ENCODE results near the gene JADE1. TPM values are rescaled to one million over a fixed set of nuclear protein-coding genes. Genes with fewer than 3 reads are reported as not detected.

JADE1 gene
- total and polyA plus RNA-seq, 12 donors: 18.4 to 66.7 (median 37.7) TPM

GRCh38 chr4:128800701-128801284 is 8.7 kb upstream of the JADE1 start:
- 89 to 95% (median 94%) methylated on average over 3 of the region's 3 CpGs for WGBS, 4 donors
- no peak overlapping the region for H3K4me3 ChIP-seq
- H3K27me3 ChIP-seq: no peaks in the 10 kb centered on the region
- H3K9me3 ChIP-seq (replicated peaks in 1 of 3): no peaks in the 10 kb centered on the region
- no peak for DNase-seq
- intact Hi-C loops (cut with DNase I): loop anchor here in 1 of 2 donors (10.0 kb wide), 2 partner anchors 226 to 346 kb away; no protein-coding TSS in a partner anchor
- no peak for TF ChIP-seq CTCF (IDR thresholded peaks at IDR 0.05)
- TF ChIP-seq POLR2A (IDR thresholded peaks at IDR 0.05): no peak
- no peaks in the 10 kb centered on the region for H3K4me1 ChIP-seq (replicated peaks in 1 of 2)
- H3K27ac ChIP-seq: no peak overlapping the region
- H3K36me3 ChIP-seq (replicated peaks in 1 of 2): no peaks in the 10 kb centered on the region

- 88 to 92% (median 89%) methylated on average over 9 of the region's 9 CpGs for WGBS, 4 donors
- H3K4me3 ChIP-seq: no peak overlapping the region
- TF ChIP-seq POLR2A (IDR thresholded peaks at IDR 0.05) (no peak), CTCF (IDR thresholded peaks at IDR 0.05) (no peak)
- intact Hi-C loops (cut with DNase I): loop anchor here in 1 of 2 donors (10.0 kb wide), 2 partner anchors 228 to 348 kb away; no protein-coding TSS in a partner anchor
- no peaks in the 10 kb centered on the region for H3K4me1 ChIP-seq (replicated peaks in 1 of 2)
- H3K36me3 ChIP-seq (replicated peaks in 1 of 2): no peaks in the 10 kb centered on the region
- no peaks in the 10 kb centered on the region for H3K9me3 ChIP-seq (replicated peaks in 1 of 3)
- DNase-seq: no peak
- H3K27ac ChIP-seq: no peak overlapping the region
- no peaks in the 10 kb centered on the region for H3K27me3 ChIP-seq
These were observed 6.5 kb upstream of the JADE1 start for GRCh38 chr4:128802680-128803628.

GRCh38 chr4:128803783-128804182 is 5.7 kb upstream of the JADE1 start:
- Histone ChIP-seq H3K27me3 (no peaks in the 10 kb centered on the region), H3K9me3 (replicated peaks in 1 of 3) (no peaks in the 10 kb centered on the region), H3K27ac (no peak overlapping the region), H3K4me1 (replicated peaks in 1 of 2) (peaks cover 0 to under 1% of the 10 kb centered on the region in 2 donors), H3K4me3 (no peak overlapping the region), H3K36me3 (replicated peaks in 1 of 2) (no peaks in the 10 kb centered on the region)
- no peak for TF ChIP-seq CTCF (IDR thresholded peaks at IDR 0.05)
- no peak for TF ChIP-seq POLR2A (IDR thresholded peaks at IDR 0.05)
- intact Hi-C loops (cut with DNase I): loop anchor here in 1 of 2 donors (10.0 kb wide), 2 partner anchors 229 to 349 kb away; no protein-coding TSS in a partner anchor
- WGBS, 4 donors: 83 to 91% (median 86%) methylated on average over 2 of the region's 2 CpGs
- no peak for DNase-seq

GRCh38 chr4:128810331-128810870 is 901 bp downstream of the JADE1 start:
- peaks cover 6 to 12% of the 10 kb centered on the region in 2 donors for H3K4me1 ChIP-seq (replicated peaks in 1 of 2)
- H3K9me3 ChIP-seq (replicated peaks in 1 of 3): no peaks in the 10 kb centered on the region
- H3K27me3 ChIP-seq: no peaks in the 10 kb centered on the region
- intact Hi-C loops (cut with DNase I): loop anchor here (5.0 kb wide), 3 partner anchors 47 to 358 kb away; no protein-coding TSS in a partner anchor
- 0 to 1% (median 0%) methylated on average over 13 to 16 of the region's 16 CpGs for WGBS, 4 donors
- TF ChIP-seq CTCF (IDR thresholded peaks at IDR 0.05) (no peak), POLR2A (IDR thresholded peaks at IDR 0.05) (no peak)
- H3K4me3 ChIP-seq: peak overlapping the region; percentile 67 to 98 (median 92)
- H3K36me3 ChIP-seq (replicated peaks in 1 of 2): no peaks in the 10 kb centered on the region
- peak overlapping the region; percentile 94 to 98 (median 96) for H3K27ac ChIP-seq
- peak; percentile 46 to 82 (median 56) for DNase-seq
